Caco-2 (cell line): ENCODE data around the gene ELMO3. TPM values are rescaled to one million over a fixed set of nuclear protein-coding genes. Genes with fewer than 3 reads are reported as not detected.

Experiments
- BruUV-seq: library from RNA; stranded (reverse); fragments of 400-500 nt; replicated peaks from 2 replicates; lab custom pipeline; 2021; lab: Mats Ljungman, UMichigan
- CTCF ChIA-PET: fragments of 300-600 bp; sonication (Branson Sonifier 250); formaldehyde crosslinking; loops from one replicate; lab custom pipeline; 2022; ENCODE audit warnings: antibody characterized with exemption; lab: Charles Lee
- POLR2A ChIA-PET: fragments of 300-600 bp; sonication (Branson Sonifier 250); formaldehyde crosslinking; loops from one replicate; lab custom pipeline; 2022; ENCODE audit warnings: antibody characterized with exemption; lab: Charles Lee
- DNase-seq, 2 experiments: peaks; one replicate each; pipeline versions ENCODE4 v3.0.0 to v3.0.0-alpha.2; 2020 to 2022
- H3K27me3 ChIP-seq: replicated peaks from 2 replicates; pipeline ENCODE4 v1.6.0; 2011; ENCODE audit warnings: low read length; ENCODE audit not compliant: control insufficient read depth, insufficient read depth
- H3K36me3 ChIP-seq: 2 replicates; pipeline ENCODE4 v1.5.1; 2011; ENCODE audit warnings: low read length; ENCODE audit not compliant: control insufficient read depth, insufficient read depth
- H3K4me1 ChIP-seq: fragments of 250-450 bp; sonication (Bioruptor Pico); 2 replicates; pipeline ENCODE4 v1.5.1; 2020; ENCODE audit warnings: mild to moderate bottlenecking
- H3K4me3 ChIP-seq: 2 replicates; pipeline ENCODE4 v1.5.1; 2011; ENCODE audit warnings: low read depth, mild to moderate bottlenecking, control low read depth, low read length
- H3K9me3 ChIP-seq: fragments of 250-450 bp; sonication (Bioruptor Pico); 2 replicates; pipeline ENCODE4 v1.5.1; 2020; ENCODE audit warnings: mild to moderate bottlenecking, moderate library complexity
- H3K27ac Mint-ChIP-seq: one replicate; pipeline ENCODE4 v1.8.0; 2022; ENCODE audit warnings: mixed read lengths; ENCODE audit not compliant: unreplicated experiment
- H3K27me3 Mint-ChIP-seq: one replicate; pipeline ENCODE4 v1.8.0; 2022; ENCODE audit warnings: mixed read lengths; ENCODE audit not compliant: insufficient read depth, unreplicated experiment
- H3K36me3 Mint-ChIP-seq: one replicate; pipeline ENCODE4 v1.8.0; 2022; ENCODE audit warnings: mild to moderate bottlenecking, mixed read lengths; ENCODE audit not compliant: insufficient read depth, unreplicated experiment
- H3K4me1 Mint-ChIP-seq: one replicate; pipeline ENCODE4 v1.8.0; 2022; ENCODE audit warnings: low read depth, mixed read lengths; ENCODE audit not compliant: unreplicated experiment
- H3K4me3 Mint-ChIP-seq: one replicate; pipeline ENCODE4 v1.8.0; 2022; ENCODE audit warnings: mild to moderate bottlenecking, moderate library complexity, mixed read lengths; ENCODE audit not compliant: unreplicated experiment
- H3K9me3 Mint-ChIP-seq: one replicate; pipeline ENCODE4 v1.8.0; 2022; ENCODE audit warnings: mixed read lengths; ENCODE audit not compliant: unreplicated experiment
- CTCF ChIP-seq, 2 experiments: fragments of 200-600 bp in 1 of 2; IDR thresholded peaks; 1 replicate in 1 of 2; 2 replicates in 1 of 2; pipeline versions ENCODE4 v1.5.1 to v1.8.0; 2011 to 2022; ENCODE audit warnings: antibody characterized with exemption in 1 of 2, control low read depth in 1 of 2, inconsistent platforms in 1 of 2, low read depth in 1 of 2, low read length in 1 of 2, mild to moderate bottlenecking in 1 of 2, moderate library complexity in 1 of 2; ENCODE audit not compliant: insufficient read depth in 1 of 2, severe bottlenecking in 1 of 2, unreplicated experiment in 1 of 2
- intact Hi-C: fragments of 100-400 bp; cut with micrococcal nuclease; formaldehyde crosslinking; loops from one replicate; pipeline ENCODE4 v1.10.0; 2022; ENCODE audit not compliant: unreplicated experiment
- total RNA-seq: library from RNA; stranded (reverse); gene quantifications from 2 replicates; pipeline ENCODE4 v1.2.3, GENCODE V29; 2022

Gene ELMO3
- total RNA-seq, 1 experiment from 2014 or later = 27.8 TPM

GRCh38 chr16:67183627-67184452, 15.1 kb upstream of the ELMO3 start, which contains the start of gene MATCAP1:
Gene MATCAP1 (minus strand): TSS chr16:67183963. CDS start chr16:67180610, 3,353 bp downstream.
- BruUV-seq = TSS peak; percentile 58
- Mint-ChIP-seq H3K36me3 (peaks cover 8% of the 10 kb centered on the region), H3K4me3 (no peak within 1 kb of the TSS), H3K27ac (no peak within 1 kb of the TSS), H3K4me1 (peaks cover 11% of the 10 kb centered on the region), H3K27me3 (peaks cover 3% of the 10 kb centered on the region), H3K9me3 (no peaks in the 10 kb centered on the region)
- H3K9me3 ChIP-seq = no peaks in the 10 kb centered on the region
- peak within 1 kb of the TSS; percentile 90 for H3K4me3 ChIP-seq
- intact Hi-C loops = loop anchor here (1.0 to 2.0 kb wide), 5 partner anchors 14 to 237 kb away; partner anchors contain the start of gene NOL3
- no peaks in the 10 kb centered on the region for H3K27me3 ChIP-seq
- peaks cover 40% of the 10 kb centered on the region for H3K4me1 ChIP-seq
- H3K36me3 ChIP-seq = no peaks in the 10 kb centered on the region
- TF ChIP-seq CTCF (IDR thresholded peaks at IDR 0.05; ENCODE audit: insufficient read depth in 1 of 2, low read depth in 1 of 2, low read length in 1 of 2, severe bottlenecking in 1 of 2, unreplicated experiment in 1 of 2) = no peak
- ChIA-PET POLR2A (interaction anchor here (3.1 kb wide), 1 partner anchor 13 kb away, joined by 10 read pairs; the partner anchor contains the start of gene NOL3), CTCF (interaction anchor here (0.9 to 3.2 kb wide), 13 partner anchors 8 to 230 kb away, joined by 3 to 39 read pairs (median 8); partner anchors contain the start of genes ELMO3, FBXL8, FHOD1 and NOL3)
- DNase-seq = peak; percentile 98 to 99

- Mint-ChIP-seq H3K4me1 (peaks cover 7% of the 10 kb centered on the region), H3K27me3 (peaks cover 3% of the 10 kb centered on the region), H3K36me3 (peaks cover 8% of the 10 kb centered on the region), H3K27ac (no peak overlapping the region), H3K9me3 (no peaks in the 10 kb centered on the region), H3K4me3 (no peak overlapping the region)
- no peaks in the 10 kb centered on the region for H3K27me3 ChIP-seq
- no peaks in the 10 kb centered on the region for H3K9me3 ChIP-seq
- ChIA-PET CTCF (interaction anchor here (0.5 to 3.2 kb wide), 15 partner anchors 9 to 230 kb away, joined by 3 to 39 read pairs (median 6); partner anchors contain the start of genes B3GNT9, ELMO3, FBXL8 and FHOD1), POLR2A (interaction anchor here (0.6 to 3.1 kb wide), 3 partner anchors 14 to 150 kb away, joined by 3 to 10 read pairs (median 5); partner anchors contain the start of gene NOL3)
- intact Hi-C loops = loop anchor here (2.0 kb wide), 2 partner anchors 72 to 238 kb away; no protein-coding TSS in a partner anchor
- H3K36me3 ChIP-seq = no peaks in the 10 kb centered on the region
- peak overlapping the region; percentile 90 for H3K4me3 ChIP-seq
- peak in 1 of 2 experiments; percentile 62 for DNase-seq
- no peak for TF ChIP-seq CTCF (IDR thresholded peaks at IDR 0.05; ENCODE audit: insufficient read depth in 1 of 2, low read depth in 1 of 2, low read length in 1 of 2, severe bottlenecking in 1 of 2, unreplicated experiment in 1 of 2)
- no TSS peak for BruUV-seq
- H3K4me1 ChIP-seq = peaks cover 40% of the 10 kb centered on the region
Observed at GRCh38 chr16:67184453-67184994, 14.4 kb upstream of the ELMO3 start.
